ENCODE data around the gene ENKUR.

DNA sequence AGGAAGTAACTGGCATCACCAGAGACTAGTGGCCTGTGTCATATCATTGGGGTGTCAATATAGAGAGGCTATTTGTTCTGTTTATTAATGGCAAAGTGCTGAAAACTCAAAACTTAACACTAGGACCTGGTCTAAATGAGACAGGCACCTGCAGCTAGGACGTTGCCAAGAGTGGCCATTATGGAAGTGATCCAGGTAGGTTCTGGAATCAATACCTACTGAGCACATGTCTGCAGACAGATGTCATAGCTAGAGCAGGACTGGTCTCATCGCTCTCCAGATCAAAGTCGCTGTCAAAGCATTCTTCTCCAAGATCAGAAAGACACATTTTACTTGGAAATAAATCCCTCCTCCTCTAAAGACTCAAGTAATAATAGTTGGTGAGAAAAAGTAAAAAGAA is 40.8 kb upstream of the ENKUR start:
- TF ChIP-seq, protein P1, sequence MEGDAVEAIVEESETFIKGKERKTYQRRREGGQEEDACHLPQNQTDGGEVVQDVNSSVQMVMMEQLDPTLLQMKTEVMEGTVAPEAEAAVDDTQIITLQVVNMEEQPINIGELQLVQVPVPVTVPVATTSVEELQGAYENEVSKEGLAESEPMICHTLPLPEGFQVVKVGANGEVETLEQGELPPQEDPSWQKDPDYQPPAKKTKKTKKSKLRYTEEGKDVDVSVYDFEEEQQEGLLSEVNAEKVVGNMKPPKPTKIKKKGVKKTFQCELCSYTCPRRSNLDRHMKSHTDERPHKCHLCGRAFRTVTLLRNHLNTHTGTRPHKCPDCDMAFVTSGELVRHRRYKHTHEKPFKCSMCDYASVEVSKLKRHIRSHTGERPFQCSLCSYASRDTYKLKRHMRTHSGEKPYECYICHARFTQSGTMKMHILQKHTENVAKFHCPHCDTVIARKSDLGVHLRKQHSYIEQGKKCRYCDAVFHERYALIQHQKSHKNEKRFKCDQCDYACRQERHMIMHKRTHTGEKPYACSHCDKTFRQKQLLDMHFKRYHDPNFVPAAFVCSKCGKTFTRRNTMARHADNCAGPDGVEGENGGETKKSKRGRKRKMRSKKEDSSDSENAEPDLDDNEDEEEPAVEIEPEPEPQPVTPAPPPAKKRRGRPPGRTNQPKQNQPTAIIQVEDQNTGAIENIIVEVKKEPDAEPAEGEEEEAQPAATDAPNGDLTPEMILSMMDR (IDR thresholded peaks at IDR 0.05; ENCODE audit: poor library complexity): no peak
- TF ChIP-seq EZH2 (IDR thresholded peaks at IDR 0.05; ENCODE audit: borderline replicate concordance) (no peak), EZH2phosphoT487 (IDR thresholded peaks at IDR 0.05; ENCODE audit: low read depth, severe bottlenecking, unreplicated experiment) (no peak)

All from hepatocyte (in vitro differentiated cells).